NT2/D1 (cell line): ENCODE results near the gene NRXN3.

Experiments
- DNase-seq: peaks from one replicate; pipeline ENCODE4 v3.0.0-alpha.2; 2011; ENCODE audit warnings: low read depth, low spot score
- H3K27me3 ChIP-seq: 2 replicates; pipeline ENCODE4 v1.6.0; 2011; ENCODE audit warnings: mild to moderate bottlenecking; ENCODE audit not compliant: insufficient read length, insufficient read depth
- H3K36me3 ChIP-seq: 2 replicates; pipeline ENCODE4 v1.6.1; 2011; ENCODE audit warnings: mild to moderate bottlenecking, low read length, mixed read lengths; ENCODE audit not compliant: insufficient read depth, insufficient read length
- H3K4me1 ChIP-seq: 2 replicates; pipeline ENCODE4 v1.5.1; 2011; ENCODE audit not compliant: insufficient read depth, insufficient read length
- H3K4me3 ChIP-seq: 2 replicates; pipeline ENCODE4 v1.5.1; 2011; ENCODE audit warnings: low read depth; ENCODE audit not compliant: insufficient read length
- H3K9ac ChIP-seq: 2 replicates; pipeline ENCODE4 v1.6.0; 2011; ENCODE audit warnings: low read depth; ENCODE audit not compliant: insufficient read length
- H3K9me3 ChIP-seq: 2 replicates; pipeline ENCODE4 v1.5.1; 2011; ENCODE audit warnings: mild to moderate bottlenecking, low read length; ENCODE audit not compliant: insufficient read depth
- SUZ12 ChIP-seq: IDR thresholded peaks from 2 replicates; pipeline ENCODE4 v1.6.1; 2011; ENCODE audit not compliant: insufficient read length, insufficient read depth; ENCODE audit errors: extremely low read depth
- YY1 ChIP-seq: IDR thresholded peaks from 2 replicates; pipeline ENCODE4 v1.6.1; 2011; ENCODE audit not compliant: insufficient read length, insufficient read depth
- ZNF274 ChIP-seq: IDR thresholded peaks from 2 replicates; pipeline ENCODE4 v1.6.1; 2011; ENCODE audit warnings: mild to moderate bottlenecking, low read depth, low read length

Gene NRXN3

DNA sequence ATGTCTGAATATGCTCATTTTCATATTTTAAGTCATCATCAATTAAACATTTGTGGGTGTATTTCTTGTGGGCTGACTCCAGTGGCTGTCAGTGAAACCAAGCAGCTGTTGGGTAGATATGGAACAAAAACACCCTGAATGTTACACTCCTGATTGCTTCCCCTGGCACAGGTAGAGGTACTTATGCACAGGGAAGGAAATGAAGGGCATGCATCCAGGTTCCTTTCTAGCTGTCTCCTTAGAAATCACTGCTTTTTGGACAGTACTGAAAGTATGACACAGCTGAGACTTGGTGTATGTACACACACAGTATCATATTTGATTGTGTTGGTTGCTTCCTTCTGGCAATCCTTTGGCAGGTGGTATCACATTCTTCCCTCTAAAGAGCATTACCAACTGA lies 1034.4 kb downstream of the NRXN3 start:
- H3K9ac ChIP-seq, result no peak overlapping the region
- no peaks in the 10 kb centered on the region for H3K27me3 ChIP-seq
- H3K36me3 ChIP-seq, result no peaks in the 10 kb centered on the region
- TF ChIP-seq SUZ12, result no peak
- TF ChIP-seq YY1, result no peak
- TF ChIP-seq ZNF274, result no peak
- H3K4me3 ChIP-seq, result no peak overlapping the region
- no peak for DNase-seq
- no peaks in the 10 kb centered on the region for H3K9me3 ChIP-seq
- H3K4me1 ChIP-seq, result no peaks in the 10 kb centered on the region

DNA sequence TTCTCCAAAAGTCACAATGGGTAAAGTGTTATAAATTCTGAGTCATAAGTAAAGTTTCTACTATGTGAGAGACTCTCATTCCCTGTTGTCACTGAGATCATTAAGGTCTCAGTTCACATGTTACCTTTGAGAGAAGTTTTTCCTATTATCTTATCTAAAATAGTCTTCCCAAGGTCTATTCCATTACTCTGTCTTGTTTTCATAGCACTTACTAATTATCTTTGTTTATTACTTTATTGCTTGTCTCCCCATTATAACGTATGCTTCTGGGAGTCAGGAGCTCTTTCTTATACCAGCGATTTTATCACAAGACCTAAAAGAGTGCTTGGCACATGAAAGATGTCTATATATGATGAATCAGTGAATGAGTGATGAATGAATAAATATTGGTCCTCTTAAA lies 1039.2 kb downstream of the NRXN3 start:
- TF ChIP-seq SUZ12 (no peak), ZNF274 (no peak), YY1 (no peak)
- Histone ChIP-seq H3K9ac (no peak overlapping the region), H3K4me3 (no peak overlapping the region), H3K27me3 (no peaks in the 10 kb centered on the region), H3K36me3 (no peaks in the 10 kb centered on the region), H3K9me3 (no peaks in the 10 kb centered on the region), H3K4me1 (no peaks in the 10 kb centered on the region)
- no peak for DNase-seq

DNA sequence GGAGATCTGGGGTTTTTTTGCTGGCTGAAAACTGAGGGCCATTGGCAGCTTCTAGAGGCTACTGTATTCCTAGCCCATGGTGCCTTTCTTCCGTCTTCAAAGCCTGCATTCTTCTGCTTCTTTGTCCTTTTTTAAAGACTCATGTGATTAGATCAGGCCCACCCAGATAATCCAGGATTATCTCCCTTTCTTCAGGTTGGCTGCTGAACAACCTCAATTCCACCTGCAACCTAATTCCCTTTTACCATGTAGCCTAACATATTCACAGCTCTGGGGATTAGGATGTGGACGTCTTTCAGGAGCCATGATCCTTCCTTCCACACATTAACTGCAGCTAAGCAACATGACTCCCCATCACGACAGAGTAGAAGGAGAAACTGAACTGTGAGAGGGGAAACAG lies 1055.6 kb downstream of the NRXN3 start:
- no peak for DNase-seq
- no peak overlapping the region for H3K9ac ChIP-seq
- TF ChIP-seq YY1 (no peak), SUZ12 (no peak), ZNF274 (no peak)
- H3K27me3 ChIP-seq, result no peaks in the 10 kb centered on the region
- no peak overlapping the region for H3K4me3 ChIP-seq
- H3K36me3 ChIP-seq, result no peaks in the 10 kb centered on the region
- H3K9me3 ChIP-seq, result no peaks in the 10 kb centered on the region
- H3K4me1 ChIP-seq, result no peaks in the 10 kb centered on the region

DNA sequence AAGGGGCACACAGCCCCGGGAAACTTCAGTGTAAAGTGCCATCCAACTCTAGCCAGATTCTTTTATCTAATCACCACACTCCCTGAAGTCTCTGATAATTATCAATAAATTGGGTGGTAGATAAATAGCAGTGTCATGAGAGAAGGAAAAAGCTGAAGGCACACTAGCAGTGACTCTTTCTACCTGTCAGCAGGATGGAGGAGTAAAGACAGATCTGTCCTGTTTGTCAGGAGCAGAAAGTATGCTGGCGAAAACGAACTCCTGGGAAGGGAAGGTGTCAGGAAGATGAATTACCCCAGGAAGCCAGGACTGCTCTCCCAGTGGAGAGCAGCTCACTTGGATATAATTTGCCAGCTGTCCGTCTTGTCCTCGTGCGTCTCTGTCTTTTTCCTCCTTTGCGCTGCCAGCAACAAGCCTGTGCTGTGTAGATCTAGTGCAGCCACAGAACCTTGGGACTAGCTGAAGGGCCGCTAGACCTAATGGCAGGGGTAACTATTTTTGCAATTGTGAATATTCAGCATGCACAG lies 1059.3 kb downstream of the NRXN3 start:
- Histone ChIP-seq H3K4me1 (no peaks in the 10 kb centered on the region), H3K27me3 (no peaks in the 10 kb centered on the region), H3K9ac (no peak overlapping the region), H3K4me3 (no peak overlapping the region), H3K36me3 (no peaks in the 10 kb centered on the region), H3K9me3 (no peaks in the 10 kb centered on the region)
- TF ChIP-seq YY1 (no peak), ZNF274 (no peak), SUZ12 (no peak)
- no peak for DNase-seq

DNA sequence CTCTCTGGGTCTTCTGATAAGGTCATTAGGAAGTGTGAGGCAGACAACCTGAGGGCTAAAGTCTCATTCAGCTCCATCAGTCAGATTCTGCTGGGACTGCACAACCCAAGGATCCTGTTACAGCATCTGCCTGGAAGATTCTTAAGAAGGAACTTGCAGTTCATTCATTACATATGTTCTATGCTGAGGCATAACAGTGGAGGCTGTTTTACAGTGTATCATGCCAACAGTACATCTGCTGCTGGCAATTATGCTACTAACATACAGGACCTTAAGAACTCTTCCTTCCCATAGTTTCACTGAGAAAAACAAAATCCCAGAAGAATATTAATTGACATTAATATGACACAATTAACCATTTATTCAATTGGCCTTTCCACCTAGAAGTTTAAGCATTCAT lies 1072.5 kb downstream of the NRXN3 start:
- no peak overlapping the region for H3K9ac ChIP-seq
- no peak for DNase-seq
- TF ChIP-seq SUZ12 (no peak), ZNF274 (no peak)
- H3K36me3 ChIP-seq, result no peaks in the 10 kb centered on the region
- H3K4me3 ChIP-seq, result no peak overlapping the region
- H3K4me1 ChIP-seq, result no peaks in the 10 kb centered on the region
- no peaks in the 10 kb centered on the region for H3K27me3 ChIP-seq
- H3K9me3 ChIP-seq, result no peaks in the 10 kb centered on the region

- Histone ChIP-seq H3K4me3 (no peak overlapping the region), H3K4me1 (no peaks in the 10 kb centered on the region), H3K36me3 (no peaks in the 10 kb centered on the region), H3K27me3 (no peaks in the 10 kb centered on the region), H3K9me3 (no peaks in the 10 kb centered on the region), H3K9ac (no peak overlapping the region)
- TF ChIP-seq YY1, result no peak
- TF ChIP-seq ZNF274, result no peak
- TF ChIP-seq SUZ12, result no peak
- DNase-seq, result no peak
Observed at GRCh38 chr14:79246173-79246572, 1076.0 kb downstream of the NRXN3 start.

DNA sequence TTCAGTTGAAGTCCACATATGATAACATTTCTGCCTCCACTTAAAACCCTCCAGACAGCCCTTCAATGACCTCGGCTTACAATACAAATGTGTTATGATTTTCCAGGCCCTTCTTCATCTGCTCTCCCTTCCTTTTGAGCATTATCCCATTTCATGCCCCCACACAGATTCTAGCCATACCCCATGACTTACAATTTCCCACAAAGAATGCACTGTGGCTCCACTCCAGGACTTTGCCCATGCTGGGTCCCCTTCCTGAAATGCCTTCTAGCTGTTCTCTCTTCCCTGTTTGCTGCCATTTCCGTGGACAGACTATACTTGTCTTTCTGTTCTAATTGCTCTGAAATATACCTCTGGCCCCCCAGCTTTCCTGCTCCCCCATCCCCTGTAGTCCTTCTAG lies 1078.0 kb downstream of the NRXN3 start:
- DNase-seq, result no peak
- no peak overlapping the region for H3K9ac ChIP-seq
- no peak overlapping the region for H3K4me3 ChIP-seq
- H3K36me3 ChIP-seq, result no peaks in the 10 kb centered on the region
- no peaks in the 10 kb centered on the region for H3K9me3 ChIP-seq
- no peaks in the 10 kb centered on the region for H3K27me3 ChIP-seq
- no peak for TF ChIP-seq YY1
- no peak for TF ChIP-seq ZNF274
- TF ChIP-seq SUZ12, result no peak
- H3K4me1 ChIP-seq, result no peaks in the 10 kb centered on the region

DNA sequence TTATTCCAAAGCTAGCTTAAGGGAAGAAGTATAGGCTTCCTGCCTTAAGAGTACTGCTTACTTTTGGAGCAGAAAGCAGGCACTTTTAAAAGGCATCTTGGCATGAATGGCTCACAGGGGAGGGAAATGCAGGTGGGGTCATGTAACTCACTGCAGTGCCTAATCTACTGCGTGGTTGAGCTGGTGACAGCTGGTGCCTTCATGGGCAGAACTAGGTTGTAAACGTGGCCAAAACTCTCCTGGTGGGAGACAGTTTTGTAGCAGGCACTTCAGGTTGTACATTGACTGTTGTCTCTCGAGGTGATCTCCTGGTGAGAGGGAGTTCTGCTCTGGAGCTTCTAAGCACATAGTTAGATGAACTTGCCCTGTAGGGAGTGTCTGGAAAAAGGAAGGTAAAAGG lies 1078.6 kb downstream of the NRXN3 start:
- H3K4me3 ChIP-seq, result no peak overlapping the region
- no peaks in the 10 kb centered on the region for H3K36me3 ChIP-seq
- H3K9me3 ChIP-seq, result no peaks in the 10 kb centered on the region
- no peak overlapping the region for H3K9ac ChIP-seq
- no peaks in the 10 kb centered on the region for H3K4me1 ChIP-seq
- no peak for DNase-seq
- no peaks in the 10 kb centered on the region for H3K27me3 ChIP-seq
- TF ChIP-seq SUZ12, result no peak
- TF ChIP-seq ZNF274, result no peak
- TF ChIP-seq YY1, result no peak
